Esophagus squamous epithelium (tissue), 5 donors: ENCODE results near the gene PPP1R9A. TPM values are rescaled to one million over a fixed set of nuclear protein-coding genes. Genes with fewer than 3 reads are reported as not detected.

Experiments used
- DNase-seq: peaks from one replicate; lab custom pipeline; 2025; lab: John Stamatoyannopoulos, UW
- H3K27ac ChIP-seq, 4 donors: fragments of 200-600 bp; sonication (generic); one replicate each; pipeline ENCODE4 v1.5.1; 2016 to 2019; ENCODE audit warnings: mild to moderate bottlenecking in 1 of 4
- H3K27me3 ChIP-seq, 4 donors: fragments of 200-600 bp; sonication (generic); 1 replicate in 3 of 4; 2 replicates in 1 of 4; pipeline versions ENCODE4 v1.5.1 to v1.6.0; 2017 to 2021; ENCODE audit warnings: antibody characterized with exemption in 1 of 4
- H3K36me3 ChIP-seq, 3 donors: fragments of 200-600 bp; sonication (generic); one replicate each; pipeline ENCODE4 v1.5.1; 2016 to 2019
- H3K4me1 ChIP-seq, 3 donors: fragments of 200-600 bp; sonication (generic); one replicate each; pipeline ENCODE4 v1.5.1; 2017 to 2019
- H3K4me3 ChIP-seq, 4 donors: fragments of 200-600 bp; sonication (generic); 1 replicate in 3 of 4; 2 replicates in 1 of 4; pipeline ENCODE4 v1.5.1; 2016 to 2019; ENCODE audit warnings: mild to moderate bottlenecking in 2 of 4, moderate library complexity in 1 of 4
- H3K9me3 ChIP-seq, 3 donors: fragments of 200-600 bp; sonication (generic); one replicate each; pipeline ENCODE4 v1.5.1; 2016 to 2019
- POLR2A ChIP-seq, 4 donors: fragments of 450-650 bp; IDR thresholded peaks; one replicate each; pipeline ENCODE4 v1.6.1; 2017; ENCODE audit warnings: antibody characterized with exemption in 4 of 4, mild to moderate bottlenecking in 4 of 4, moderate library complexity in 3 of 4
- WGBS, 2 donors: methylation state at CpG; one replicate each; pipeline ENCODE4 v1.1.5; 2018; 5-methylcytosine and 5-hydroxymethylcytosine counted together
- intact Hi-C: fragments of 100-400 bp; cut with DNase I; formaldehyde crosslinking; loops from one replicate; pipeline ENCODE4 v1.15.0; 2022
- total RNA-seq, 4 donors: library from RNA; depleted of rRNA; stranded (reverse); fragments of >200 nt; gene quantifications; one replicate each; pipeline ENCODE4 v1.1.0, GENCODE V29; 2016
- TF ChIP-seq, protein P1 (sequence below), 6 experiments: fragments of 450-650 bp in 4 of 6; fragments of 200-600 bp in 2 of 6; sonication (generic) in 2 of 6; IDR thresholded peaks; one replicate each; pipeline ENCODE4 v1.5.1; 2016 to 2019; ENCODE audit warnings: antibody characterized with exemption in 6 of 6, mild to moderate bottlenecking in 4 of 6, moderate library complexity in 4 of 6
- donor health status: DM: yes; HTN: yes; CAD: no.

Gene PPP1R9A
- total RNA-seq, 4 donors from 2014 or later, result 0.04 to 6.3 (median 1.0) TPM

GRCh38 chr7:94955807-94956206 is 48.4 kb downstream of the PPP1R9A start:
- WGBS, 2 donors, result 63 to 71% methylated on average over 3 of the region's 3 CpGs
- Histone ChIP-seq H3K4me1 (no peaks in the 10 kb centered on the region), H3K4me3 (no peak overlapping the region), H3K36me3 (no peaks in the 10 kb centered on the region), H3K27me3 (no peaks in the 10 kb centered on the region), H3K9me3 (no peaks in the 10 kb centered on the region), H3K27ac (no peak overlapping the region)
- TF ChIP-seq POLR2A (IDR thresholded peaks at IDR 0.05), result no peak
- TF ChIP-seq, protein P1, sequence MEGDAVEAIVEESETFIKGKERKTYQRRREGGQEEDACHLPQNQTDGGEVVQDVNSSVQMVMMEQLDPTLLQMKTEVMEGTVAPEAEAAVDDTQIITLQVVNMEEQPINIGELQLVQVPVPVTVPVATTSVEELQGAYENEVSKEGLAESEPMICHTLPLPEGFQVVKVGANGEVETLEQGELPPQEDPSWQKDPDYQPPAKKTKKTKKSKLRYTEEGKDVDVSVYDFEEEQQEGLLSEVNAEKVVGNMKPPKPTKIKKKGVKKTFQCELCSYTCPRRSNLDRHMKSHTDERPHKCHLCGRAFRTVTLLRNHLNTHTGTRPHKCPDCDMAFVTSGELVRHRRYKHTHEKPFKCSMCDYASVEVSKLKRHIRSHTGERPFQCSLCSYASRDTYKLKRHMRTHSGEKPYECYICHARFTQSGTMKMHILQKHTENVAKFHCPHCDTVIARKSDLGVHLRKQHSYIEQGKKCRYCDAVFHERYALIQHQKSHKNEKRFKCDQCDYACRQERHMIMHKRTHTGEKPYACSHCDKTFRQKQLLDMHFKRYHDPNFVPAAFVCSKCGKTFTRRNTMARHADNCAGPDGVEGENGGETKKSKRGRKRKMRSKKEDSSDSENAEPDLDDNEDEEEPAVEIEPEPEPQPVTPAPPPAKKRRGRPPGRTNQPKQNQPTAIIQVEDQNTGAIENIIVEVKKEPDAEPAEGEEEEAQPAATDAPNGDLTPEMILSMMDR (IDR thresholded peaks at IDR 0.05), result no peak
- intact Hi-C loops, result no loop called here
- no peak for DNase-seq

DNA sequence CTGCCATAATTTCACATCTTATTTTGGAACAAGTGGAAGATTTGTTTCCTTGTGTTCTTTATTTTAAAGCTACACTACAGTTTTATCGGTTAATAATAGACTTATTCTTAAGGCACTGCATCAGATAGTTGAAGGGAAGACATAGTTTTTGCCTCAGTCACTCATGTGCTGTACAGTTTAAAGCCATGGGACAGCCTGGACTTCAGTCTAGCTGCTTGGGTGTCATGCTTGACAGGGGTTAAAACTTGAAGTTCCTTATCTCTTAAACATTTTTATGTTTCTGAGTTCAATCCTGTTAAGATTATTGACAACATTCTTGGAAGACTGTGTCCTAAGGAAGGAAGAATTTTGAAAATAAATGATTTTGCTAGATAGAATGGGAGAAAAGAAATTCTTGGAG is 49.7 kb downstream of the PPP1R9A start:
- intact Hi-C loops, result no loop called here
- DNase-seq, result no peak
- H3K9me3 ChIP-seq, result no peaks in the 10 kb centered on the region
- H3K4me1 ChIP-seq, result no peaks in the 10 kb centered on the region
- no peak overlapping the region for H3K4me3 ChIP-seq
- no peaks in the 10 kb centered on the region for H3K36me3 ChIP-seq
- H3K27ac ChIP-seq, result no peak overlapping the region
- WGBS, 2 donors, result 73 to 93% methylated on average over 1 of the region's 1 CpG
- TF ChIP-seq, protein P1 (IDR thresholded peaks at IDR 0.05), result no peak
- no peak for TF ChIP-seq POLR2A (IDR thresholded peaks at IDR 0.05)
- no peaks in the 10 kb centered on the region for H3K27me3 ChIP-seq

DNA sequence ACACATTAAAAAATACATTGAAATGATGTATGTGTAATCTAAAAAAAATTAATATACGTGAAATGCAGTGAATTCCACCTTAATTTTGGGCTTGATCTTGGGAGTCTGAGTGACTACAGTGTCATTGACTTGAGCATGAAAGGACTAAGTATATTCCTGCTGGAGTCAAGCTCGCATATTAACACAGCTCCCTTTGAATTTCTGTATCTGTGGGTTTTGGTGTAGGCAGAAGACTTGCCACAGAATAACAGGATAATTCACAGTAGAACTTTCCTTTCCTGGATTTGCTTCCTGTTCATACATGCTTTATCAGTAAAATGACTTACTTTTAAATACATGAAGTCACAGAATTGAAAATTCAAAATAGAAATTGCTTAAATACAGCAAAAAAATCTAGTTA is 55.3 kb downstream of the PPP1R9A start:
- intact Hi-C loops, result no loop called here
- Histone ChIP-seq H3K4me1 (no peaks in the 10 kb centered on the region), H3K4me3 (no peak overlapping the region), H3K27me3 (no peaks in the 10 kb centered on the region), H3K27ac (no peak overlapping the region), H3K9me3 (no peaks in the 10 kb centered on the region), H3K36me3 (no peaks in the 10 kb centered on the region)
- DNase-seq, result no peak
- TF ChIP-seq, protein P1 (IDR thresholded peaks at IDR 0.05), result no peak
- no peak for TF ChIP-seq POLR2A (IDR thresholded peaks at IDR 0.05)
- 65 to 68% methylated on average over 2 of the region's 2 CpGs for WGBS, 2 donors

GRCh38 chr7:94969434-94970084 is 62.2 kb downstream of the PPP1R9A start:
- Histone ChIP-seq H3K4me3 (no peak overlapping the region), H3K36me3 (no peaks in the 10 kb centered on the region), H3K27ac (no peak overlapping the region), H3K4me1 (no peaks in the 10 kb centered on the region), H3K9me3 (no peaks in the 10 kb centered on the region), H3K27me3 (no peaks in the 10 kb centered on the region)
- no peak for DNase-seq
- intact Hi-C loops, result no loop called here
- TF ChIP-seq POLR2A (IDR thresholded peaks at IDR 0.05), result no peak
- TF ChIP-seq, protein P1 (IDR thresholded peaks at IDR 0.05), result no peak
- 42% methylated on average over 4 of the region's 8 CpGs; no CpG with 5 or more reads in 1 of the 2 donors for WGBS, 2 donors

- no peak for DNase-seq
- intact Hi-C loops, result no loop called here
- H3K36me3 ChIP-seq, result no peaks in the 10 kb centered on the region
- no peak overlapping the region for H3K4me3 ChIP-seq
- no peaks in the 10 kb centered on the region for H3K27me3 ChIP-seq
- H3K27ac ChIP-seq, result no peak overlapping the region
- no peaks in the 10 kb centered on the region for H3K9me3 ChIP-seq
- 75 to 86% methylated on average over 5 of the region's 7 CpGs for WGBS, 2 donors
- TF ChIP-seq POLR2A (IDR thresholded peaks at IDR 0.05), result no peak
- TF ChIP-seq, protein P1 (IDR thresholded peaks at IDR 0.05), result no peak
- no peaks in the 10 kb centered on the region for H3K4me1 ChIP-seq
Observed at GRCh38 chr7:94970085-94970576, 62.7 kb downstream of the PPP1R9A start.
